Measurements from ENCODE around the gene FOXC1.

FOXC1 gene

GRCh38 chr6:1600063-1600763 lies 9.5 kb upstream of the FOXC1 start:
- no peak for DNase-seq

GRCh38 chr6:1600764-1601157 lies 9.0 kb upstream of the FOXC1 start:
- DNase-seq = no peak

GRCh38 chr6:1601158-1602048 lies 8.3 kb upstream of the FOXC1 start:
- DNase-seq = no peak

GRCh38 chr6:1602049-1602713 lies 7.5 kb upstream of the FOXC1 start:
- DNase-seq = no peak

GRCh38 chr6:1603708-1604107 lies 6.0 kb upstream of the FOXC1 start:
- no peak for DNase-seq

- DNase-seq = peak; percentile 37
Measured at GRCh38 chr6:1604158-1605003, 5.3 kb upstream of the FOXC1 start.

- DNase-seq = no peak
Measured at GRCh38 chr6:1605004-1605892, 4.5 kb upstream of the FOXC1 start.

GRCh38 chr6:1605893-1606779 lies 3.6 kb upstream of the FOXC1 start:
- no peak for DNase-seq

- no peak for DNase-seq
Measured at GRCh38 chr6:1606780-1607515, 2.8 kb upstream of the FOXC1 start.

GRCh38 chr6:1607516-1608221 lies 2.0 kb upstream of the FOXC1 start:
- DNase-seq = no peak

GRCh38 chr6:1608222-1609040 lies 1.3 kb upstream of the FOXC1 start:
- no peak for DNase-seq

GRCh38 chr6:1609041-1609647 lies 571 bp upstream of the FOXC1 start:
- DNase-seq = no peak

- no peak for DNase-seq
Measured at GRCh38 chr6:1610497-1611321, 994 bp downstream of the FOXC1 start.

GRCh38 chr6:1611322-1611571 lies 1.5 kb downstream of the FOXC1 start:
- no peak for DNase-seq

GRCh38 chr6:1611572-1612298 lies 2.0 kb downstream of the FOXC1 start:
- DNase-seq = no peak

GRCh38 chr6:1612299-1612973 lies 2.7 kb downstream of the FOXC1 start:
- DNase-seq = no peak
